ENCODE measurements around the gene GAK. TPM values are rescaled to one million over a fixed set of nuclear protein-coding genes. Genes with fewer than 3 reads are reported as not detected.

Gene GAK
- total and polyA plus RNA-seq, 2 donors from 2014 or later = 92.0 to 124 TPM

DNA sequence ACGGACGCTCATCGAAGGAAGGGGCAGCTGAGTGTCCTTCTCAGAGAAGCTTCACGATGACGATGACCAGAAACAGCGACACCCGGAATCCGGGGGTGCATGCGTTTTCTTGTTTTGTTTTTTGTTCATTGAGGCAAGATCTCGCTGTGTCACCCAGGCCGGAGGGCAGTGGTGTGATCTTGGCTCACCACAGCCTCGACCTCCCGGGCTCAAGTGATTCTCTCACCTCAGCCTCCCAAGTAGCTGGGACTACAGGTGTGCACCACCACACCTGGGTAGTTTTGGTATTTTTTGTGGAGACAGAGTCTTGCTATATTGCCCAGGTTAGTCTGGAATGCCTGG is 21.4 kb upstream of the GAK start:
- Histone ChIP-seq H3K4me3 (ENCODE audit: low read length in 3 of 3) (no peak overlapping the region), H3K9me3 (ENCODE audit: control insufficient read depth in 2 of 3, insufficient read depth in 1 of 3, low read length in 3 of 3) (no peaks in the 10 kb centered on the region), H3K36me3 (ENCODE audit: control insufficient read depth in 2 of 3, insufficient read depth in 3 of 3, low read length in 3 of 3) (peaks cover 0 to 5% (median 0%) of the 10 kb centered on the region in 3 donors), H3K9ac (ENCODE audit: low read length in 3 of 3) (no peak overlapping the region), H3K27me3 (ENCODE audit: control insufficient read depth, insufficient read depth, low read length) (no peaks in the 10 kb centered on the region), H3K27ac (ENCODE audit: low read depth in 2 of 2, low read length in 2 of 2) (no peak overlapping the region), H3K4me1 (ENCODE audit: control insufficient read depth in 2 of 3, insufficient read depth in 2 of 3, low read depth in 1 of 3, low read length in 3 of 3) (no peaks in the 10 kb centered on the region)
- FAIRE-seq (no peak), DNase-seq (peak in 1 of 5 donors; percentile 15)
- TF ChIP-seq, protein P1, sequence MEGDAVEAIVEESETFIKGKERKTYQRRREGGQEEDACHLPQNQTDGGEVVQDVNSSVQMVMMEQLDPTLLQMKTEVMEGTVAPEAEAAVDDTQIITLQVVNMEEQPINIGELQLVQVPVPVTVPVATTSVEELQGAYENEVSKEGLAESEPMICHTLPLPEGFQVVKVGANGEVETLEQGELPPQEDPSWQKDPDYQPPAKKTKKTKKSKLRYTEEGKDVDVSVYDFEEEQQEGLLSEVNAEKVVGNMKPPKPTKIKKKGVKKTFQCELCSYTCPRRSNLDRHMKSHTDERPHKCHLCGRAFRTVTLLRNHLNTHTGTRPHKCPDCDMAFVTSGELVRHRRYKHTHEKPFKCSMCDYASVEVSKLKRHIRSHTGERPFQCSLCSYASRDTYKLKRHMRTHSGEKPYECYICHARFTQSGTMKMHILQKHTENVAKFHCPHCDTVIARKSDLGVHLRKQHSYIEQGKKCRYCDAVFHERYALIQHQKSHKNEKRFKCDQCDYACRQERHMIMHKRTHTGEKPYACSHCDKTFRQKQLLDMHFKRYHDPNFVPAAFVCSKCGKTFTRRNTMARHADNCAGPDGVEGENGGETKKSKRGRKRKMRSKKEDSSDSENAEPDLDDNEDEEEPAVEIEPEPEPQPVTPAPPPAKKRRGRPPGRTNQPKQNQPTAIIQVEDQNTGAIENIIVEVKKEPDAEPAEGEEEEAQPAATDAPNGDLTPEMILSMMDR (IDR thresholded peaks at IDR 0.05; ENCODE audit: borderline replicate concordance, extremely low read depth, insufficient read depth) = no peak
- intact Hi-C loops (cut with DNase I) = no loop called here

DNA sequence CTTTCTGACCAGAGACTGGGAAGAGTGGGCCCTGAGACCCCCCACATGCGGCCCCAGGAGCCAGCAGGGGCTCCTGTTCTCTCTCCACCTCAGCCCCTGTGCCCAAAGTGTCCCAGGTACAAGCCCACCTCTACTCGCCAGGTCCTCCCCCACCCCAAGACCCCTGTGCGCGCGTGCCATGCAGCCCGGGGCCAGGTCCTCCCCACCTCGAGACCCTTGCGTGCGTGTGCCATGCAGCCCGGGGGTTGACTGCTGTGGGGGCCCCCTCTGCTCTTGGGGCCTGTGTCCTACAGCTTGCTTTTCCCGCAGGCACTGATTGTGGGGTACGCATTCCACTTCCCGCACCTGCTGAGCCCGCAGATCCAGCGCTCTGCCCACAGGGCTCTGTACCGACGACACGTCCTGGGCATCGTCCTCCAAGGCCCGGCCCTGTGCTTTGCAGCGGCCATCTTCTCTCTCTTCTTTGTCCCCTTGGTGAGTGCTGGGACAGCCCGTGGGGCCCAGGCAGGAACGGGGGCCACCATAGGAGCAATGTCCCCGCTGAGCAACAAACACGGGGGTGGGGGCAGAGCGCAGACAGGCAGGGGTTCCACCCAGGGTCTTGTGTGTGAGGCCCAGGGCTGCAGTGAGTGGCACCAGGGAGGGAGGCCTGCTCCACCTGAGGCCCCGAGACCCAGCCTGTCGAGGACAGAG is 20.9 kb upstream of the GAK start:
- H3K36me3 ChIP-seq (ENCODE audit: control insufficient read depth in 2 of 3, insufficient read depth in 3 of 3, low read length in 3 of 3) = peaks cover 0 to 5% (median 0%) of the 10 kb centered on the region in 3 donors
- DNase-seq = peak in 2 of 5 donors; percentile 33 to 64
- H3K4me3 ChIP-seq (ENCODE audit: low read length in 3 of 3) = no peak overlapping the region
- H3K27me3 ChIP-seq (ENCODE audit: control insufficient read depth, insufficient read depth, low read length) = no peaks in the 10 kb centered on the region
- no peaks in the 10 kb centered on the region for H3K9me3 ChIP-seq (ENCODE audit: control insufficient read depth in 2 of 3, insufficient read depth in 1 of 3, low read length in 3 of 3)
- no peak for FAIRE-seq
- intact Hi-C loops (cut with DNase I) = no loop called here
- H3K27ac ChIP-seq (ENCODE audit: low read depth in 2 of 2, low read length in 2 of 2) = no peak overlapping the region
- H3K9ac ChIP-seq (ENCODE audit: low read length in 3 of 3) = no peak overlapping the region
- TF ChIP-seq, protein P1 (IDR thresholded peaks at IDR 0.05; ENCODE audit: borderline replicate concordance, extremely low read depth, insufficient read depth) = no peak
- no peaks in the 10 kb centered on the region for H3K4me1 ChIP-seq (ENCODE audit: control insufficient read depth in 2 of 3, insufficient read depth in 2 of 3, low read depth in 1 of 3, low read length in 3 of 3)

DNA sequence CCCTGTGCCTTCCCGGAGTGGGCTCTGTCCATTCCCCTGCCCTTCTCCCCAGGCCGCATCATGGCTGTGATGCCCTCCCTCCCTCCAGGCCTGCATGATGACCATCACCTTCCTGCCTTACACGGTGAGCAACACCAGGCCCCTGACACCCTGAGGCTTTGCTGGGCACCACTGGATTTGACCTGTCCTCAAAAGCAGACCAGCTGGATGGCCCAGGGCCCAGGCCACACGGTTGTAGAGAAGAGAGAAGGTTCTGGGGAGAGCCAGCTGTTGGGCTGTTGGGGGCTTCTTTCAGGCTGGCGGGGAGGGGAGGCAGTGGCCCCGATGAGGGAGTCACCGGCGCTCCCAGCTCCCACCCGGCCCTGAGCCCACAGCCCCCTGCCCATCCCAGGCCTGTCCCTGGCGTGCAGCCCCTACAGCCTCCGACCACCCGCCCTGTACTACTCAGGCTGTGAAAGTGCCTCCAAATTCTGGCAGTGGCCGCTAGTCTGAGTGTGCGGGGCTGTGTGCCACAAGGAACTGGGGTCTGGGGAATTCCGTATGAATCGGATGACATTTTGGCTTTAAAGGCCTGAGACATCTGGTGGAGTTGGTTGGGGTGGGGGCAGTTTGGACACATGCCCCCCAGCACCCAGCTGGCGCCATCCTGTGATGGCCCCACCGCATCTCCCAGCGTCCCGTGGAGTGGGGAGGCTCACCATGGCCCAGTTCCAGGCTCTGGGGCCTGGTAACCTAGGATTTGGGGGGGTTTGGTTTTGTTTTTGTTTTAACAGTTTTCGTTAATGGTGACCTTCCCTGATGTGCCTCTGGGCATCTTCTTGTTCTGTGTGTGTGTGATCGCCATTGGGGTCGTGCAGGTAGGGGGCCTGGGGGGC is 19.7 kb upstream of the GAK start:
- no peaks in the 10 kb centered on the region for H3K4me1 ChIP-seq (ENCODE audit: control insufficient read depth in 2 of 3, insufficient read depth in 2 of 3, low read depth in 1 of 3, low read length in 3 of 3)
- intact Hi-C loops (cut with DNase I) = no loop called here
- H3K4me3 ChIP-seq (ENCODE audit: low read length in 3 of 3) = no peak overlapping the region
- TF ChIP-seq, protein P1 (IDR thresholded peaks at IDR 0.05; ENCODE audit: borderline replicate concordance, extremely low read depth, insufficient read depth) = no peak
- H3K27me3 ChIP-seq (ENCODE audit: control insufficient read depth, insufficient read depth, low read length) = no peaks in the 10 kb centered on the region
- H3K9ac ChIP-seq (ENCODE audit: low read length in 3 of 3) = no peak overlapping the region
- H3K27ac ChIP-seq (ENCODE audit: low read depth in 2 of 2, low read length in 2 of 2) = no peak overlapping the region
- FAIRE-seq (no peak), DNase-seq (peak in 2 of 5 donors; percentile 30 to 60)
- no peaks in the 10 kb centered on the region for H3K9me3 ChIP-seq (ENCODE audit: control insufficient read depth in 2 of 3, insufficient read depth in 1 of 3, low read length in 3 of 3)
- H3K36me3 ChIP-seq (ENCODE audit: control insufficient read depth in 2 of 3, insufficient read depth in 3 of 3, low read length in 3 of 3) = peaks cover 0 to 5% (median 0%) of the 10 kb centered on the region in 3 donors
